Mononuclear cell (primary cell): Measurements from ENCODE around the gene AOC2. TPM values are rescaled to one million over a fixed set of nuclear protein-coding genes. Genes with fewer than 3 reads are reported as not detected.

Source experiments
- H3K27me3 ChIP-seq: 2 replicates; pipeline ENCODE4 v1.6.0; 2011; ENCODE audit warnings: low read length, control low read depth; ENCODE audit not compliant: insufficient read depth
- H3K4me1 ChIP-seq: 2 replicates; pipeline ENCODE4 v1.5.1; 2011; ENCODE audit warnings: mild to moderate bottlenecking, low read length, control low read depth; ENCODE audit not compliant: insufficient read depth
- H3K4me3 ChIP-seq: 2 replicates; pipeline ENCODE4 v1.5.1; 2011; ENCODE audit warnings: mild to moderate bottlenecking, low read length, moderate library complexity
- H3K9me3 ChIP-seq: 2 replicates; pipeline ENCODE4 v1.5.1; 2011; ENCODE audit warnings: low read depth, mild to moderate bottlenecking, control low read depth, low read length
- total RNA-seq: library from RNA; depleted of rRNA; stranded (reverse); fragments of >200 nt; gene quantifications from one replicate; pipeline ENCODE4 v1.2.3, GENCODE V29; 2012

AOC2 gene
- total RNA-seq, 1 donor: 1.5 TPM

GRCh38 chr17:42818379-42818778 lies 26.0 kb upstream of the AOC2 start:
- H3K4me1 ChIP-seq: peaks cover 9% of the 10 kb centered on the region
- H3K9me3 ChIP-seq: no peaks in the 10 kb centered on the region
- H3K27me3 ChIP-seq: no peaks in the 10 kb centered on the region
- H3K4me3 ChIP-seq: no peak overlapping the region

- H3K4me3 ChIP-seq: no peak overlapping the region
- H3K4me1 ChIP-seq: peaks cover 17% of the 10 kb centered on the region
- H3K27me3 ChIP-seq: no peaks in the 10 kb centered on the region
- H3K9me3 ChIP-seq: no peaks in the 10 kb centered on the region
These were observed 24.3 kb upstream of the AOC2 start for GRCh38 chr17:42819939-42820535.

- no peaks in the 10 kb centered on the region for H3K27me3 ChIP-seq
- H3K4me3 ChIP-seq: no peak overlapping the region
- peaks cover 17% of the 10 kb centered on the region for H3K4me1 ChIP-seq
- H3K9me3 ChIP-seq: no peaks in the 10 kb centered on the region
These were observed 23.2 kb upstream of the AOC2 start for GRCh38 chr17:42821176-42821575.

GRCh38 chr17:42827472-42827871 lies 16.9 kb upstream of the AOC2 start:
- Histone ChIP-seq H3K9me3 (no peaks in the 10 kb centered on the region), H3K4me3 (no peak overlapping the region), H3K27me3 (peaks cover 10% of the 10 kb centered on the region), H3K4me1 (peaks cover 17% of the 10 kb centered on the region)

GRCh38 chr17:42830971-42831370 lies 13.4 kb upstream of the AOC2 start:
- Histone ChIP-seq H3K27me3 (peaks cover 10% of the 10 kb centered on the region), H3K4me3 (no peak overlapping the region), H3K9me3 (no peaks in the 10 kb centered on the region), H3K4me1 (peaks cover 23% of the 10 kb centered on the region)

GRCh38 chr17:42832213-42832933 lies 12.0 kb upstream of the AOC2 start:
- Histone ChIP-seq H3K27me3 (peaks cover 6% of the 10 kb centered on the region), H3K4me1 (peaks cover 26% of the 10 kb centered on the region), H3K4me3 (peak overlapping the region; percentile 69)

GRCh38 chr17:42832934-42833766 lies 11.2 kb upstream of the AOC2 start, which contains the start of gene PSME3:
Gene PSME3, plus strand, starts transcription at chr17:42833397. Its CDS starts 235 bp downstream, at chr17:42833632.
- Histone ChIP-seq H3K27me3 (peaks cover 3% of the 10 kb centered on the region), H3K4me3 (peak within 1 kb of the TSS; percentile 69), H3K9me3 (no peaks in the 10 kb centered on the region), H3K4me1 (peaks cover 26% of the 10 kb centered on the region)

More at GRCh38 chr17:42832213-42832933, 12.0 kb upstream of the AOC2 start:
- no peaks in the 10 kb centered on the region for H3K9me3 ChIP-seq

- Histone ChIP-seq H3K4me3 (peak overlapping the region; percentile 69), H3K4me1 (peaks cover 26% of the 10 kb centered on the region), H3K9me3 (no peaks in the 10 kb centered on the region)
These were observed 10.5 kb upstream of the AOC2 start for GRCh38 chr17:42833767-42834422.

GRCh38 chr17:42835732-42836131 lies 8.6 kb upstream of the AOC2 start:
- peaks cover 26% of the 10 kb centered on the region for H3K4me1 ChIP-seq
- no peak overlapping the region for H3K4me3 ChIP-seq
- no peaks in the 10 kb centered on the region for H3K9me3 ChIP-seq
- H3K27me3 ChIP-seq: no peaks in the 10 kb centered on the region

More at GRCh38 chr17:42833767-42834422, 10.5 kb upstream of the AOC2 start:
- no peaks in the 10 kb centered on the region for H3K27me3 ChIP-seq

- H3K27me3 ChIP-seq: no peaks in the 10 kb centered on the region
- H3K4me3 ChIP-seq: no peak overlapping the region
- peaks cover 17% of the 10 kb centered on the region for H3K4me1 ChIP-seq
- H3K9me3 ChIP-seq: no peaks in the 10 kb centered on the region
These were observed 2.2 kb upstream of the AOC2 start for GRCh38 chr17:42841975-42842685.

GRCh38 chr17:42843358-42843934 lies 934 bp upstream of the AOC2 start:
- Histone ChIP-seq H3K9me3 (no peaks in the 10 kb centered on the region), H3K4me1 (peaks cover 22% of the 10 kb centered on the region), H3K4me3 (no peak overlapping the region), H3K27me3 (no peaks in the 10 kb centered on the region)

GRCh38 chr17:42844761-42845555 lies 578 bp downstream of the AOC2 start:
- no peaks in the 10 kb centered on the region for H3K27me3 ChIP-seq
- no peak overlapping the region for H3K4me3 ChIP-seq
- no peaks in the 10 kb centered on the region for H3K9me3 ChIP-seq
- H3K4me1 ChIP-seq: peaks cover 22% of the 10 kb centered on the region

GRCh38 chr17:42845556-42845917 lies 1.2 kb downstream of the AOC2 start:
- no peaks in the 10 kb centered on the region for H3K27me3 ChIP-seq
- no peak overlapping the region for H3K4me3 ChIP-seq
- peaks cover 22% of the 10 kb centered on the region for H3K4me1 ChIP-seq
- H3K9me3 ChIP-seq: no peaks in the 10 kb centered on the region
